HepG2 (cell line): Measurements from ENCODE around the gene RAD50.

ENCODE experiments used
- CHCHD3 ChIP-seq: sonication (generic); formaldehyde crosslinking; IDR thresholded peaks from 2 replicates; pipeline ENCODE4 v1.8.0; 2022; ENCODE audit warnings: mild to moderate bottlenecking, missing genetic modification reagents, moderate library complexity
- ELF4 ChIP-seq: sonication (generic); formaldehyde crosslinking; IDR thresholded peaks from 2 replicates; pipeline ENCODE4 v1.5.0; 2020; ENCODE audit warnings: missing genetic modification reagents, mild to moderate bottlenecking, moderate library complexity, borderline replicate concordance
- HDAC6 ChIP-seq: fragments of 200-600 bp; sonication (generic); IDR thresholded peaks from 2 replicates; pipeline ENCODE4 v1.7.0; 2017; ENCODE audit warnings: mild to moderate bottlenecking, antibody characterized with exemption, low read length, low read depth
- KDM3A ChIP-seq: IDR thresholded peaks from 2 replicates; pipeline ENCODE4 v1.6.1; 2018; ENCODE audit warnings: low read depth, missing compliant biosample characterization
- MAFK ChIP-seq, 2 experiments: IDR thresholded peaks in 1 of 2; conservative IDR thresholded peaks in 1 of 2; 2 replicates each; pipeline ENCODE4 v1.6.1; 2011; ENCODE audit warnings: improper control_type of control experiment in 2 of 2, low read length in 2 of 2
- POLR2A ChIP-seq, 2 experiments: IDR thresholded peaks; 2 replicates each; pipeline ENCODE4 v1.6.1; 2011; ENCODE audit warnings: low read depth in 2 of 2, low read length in 2 of 2, mild to moderate bottlenecking in 1 of 2, moderate library complexity in 1 of 2; ENCODE audit not compliant: insufficient read depth in 1 of 2
- RAD21 ChIP-seq: fragments of 450-650 bp; formaldehyde crosslinking; IDR thresholded peaks from 2 replicates; pipeline ENCODE4 v1.5.0; 2020; ENCODE audit warnings: mild to moderate bottlenecking
- SIN3A ChIP-seq: IDR thresholded peaks from 2 replicates; pipeline ENCODE4 v1.6.1; 2011; ENCODE audit warnings: low read depth, mild to moderate bottlenecking, control low read depth, low read length, borderline replicate concordance
- U2AF2 ChIP-seq: fragments of 200-400 bp; formaldehyde crosslinking; IDR thresholded peaks from 2 replicates; pipeline ENCODE4 v1.6.1; 2017; ENCODE audit warnings: low read depth, mild to moderate bottlenecking, low read length
- ZNF335 ChIP-seq: sonication (generic); formaldehyde crosslinking; IDR thresholded peaks from 2 replicates; pipeline ENCODE4 v1.4.0; 2020; ENCODE audit warnings: missing genetic modification reagents
- TF ChIP-seq, protein P1 (sequence below), 2 experiments: IDR thresholded peaks; 2 replicates each; pipeline ENCODE4 v1.6.1; 2011 to 2012; ENCODE audit warnings: low read length in 2 of 2, borderline replicate concordance in 1 of 2, low read depth in 1 of 2, mild to moderate bottlenecking in 1 of 2, moderate library complexity in 1 of 2

DNA sequence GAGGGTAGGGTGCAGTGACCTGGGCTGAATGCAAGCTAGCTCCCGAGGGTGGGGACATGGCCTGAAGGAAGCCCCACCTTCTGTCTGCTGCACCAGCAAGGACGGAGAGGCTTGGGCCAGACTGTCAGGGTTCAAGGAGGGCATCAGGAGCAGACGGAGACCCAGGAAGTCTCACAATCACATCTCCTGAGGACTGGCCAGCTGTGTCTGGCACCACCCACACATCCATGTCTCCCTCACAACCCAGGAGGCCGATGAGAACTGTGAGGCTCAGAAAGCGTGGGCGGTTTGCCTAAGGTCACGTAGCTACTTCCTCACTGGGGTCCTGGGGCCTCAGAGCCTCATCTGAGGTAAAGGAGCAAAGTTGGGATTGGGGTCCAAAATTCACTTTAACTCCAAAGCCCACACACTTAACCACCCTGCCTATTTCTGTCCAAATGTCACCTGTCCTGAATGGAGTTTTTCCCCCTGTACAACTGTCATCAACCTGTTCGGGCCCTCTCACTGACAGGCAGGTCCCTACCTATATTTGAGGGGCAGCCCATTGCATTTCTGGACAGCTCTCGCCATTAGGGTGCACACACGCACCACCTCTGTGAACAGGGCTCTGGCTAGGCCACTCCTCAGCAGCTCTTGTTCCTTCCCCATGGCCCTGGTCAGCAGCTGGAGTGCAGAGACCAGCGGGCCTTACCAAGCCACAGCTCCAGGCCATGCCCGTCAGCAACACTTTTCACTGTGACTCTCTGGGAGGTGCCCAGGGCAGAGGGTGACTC, 104.6 kb downstream of the RAD50 start:
- no peak for TF ChIP-seq ZNF335
- TF ChIP-seq HDAC6: no peak
- peak; percentile 11; the same call in 1 of the 2 replicates for TF ChIP-seq RAD21 (CRISPR knock-in tag)
- TF ChIP-seq CHCHD3 (CRISPR knock-in tag): no peak
- no peak for TF ChIP-seq KDM3A (CRISPR knock-in tag)
- no peak for TF ChIP-seq U2AF2
- TF ChIP-seq ELF4 (CRISPR knock-in tag): no peak
- TF ChIP-seq SIN3A: no peak
- no peak for TF ChIP-seq POLR2A (IDR thresholded peaks at IDR 0.05; ENCODE audit: insufficient read depth in 1 of 2, low read depth in 2 of 2, low read length in 2 of 2)
- TF ChIP-seq, protein P1, sequence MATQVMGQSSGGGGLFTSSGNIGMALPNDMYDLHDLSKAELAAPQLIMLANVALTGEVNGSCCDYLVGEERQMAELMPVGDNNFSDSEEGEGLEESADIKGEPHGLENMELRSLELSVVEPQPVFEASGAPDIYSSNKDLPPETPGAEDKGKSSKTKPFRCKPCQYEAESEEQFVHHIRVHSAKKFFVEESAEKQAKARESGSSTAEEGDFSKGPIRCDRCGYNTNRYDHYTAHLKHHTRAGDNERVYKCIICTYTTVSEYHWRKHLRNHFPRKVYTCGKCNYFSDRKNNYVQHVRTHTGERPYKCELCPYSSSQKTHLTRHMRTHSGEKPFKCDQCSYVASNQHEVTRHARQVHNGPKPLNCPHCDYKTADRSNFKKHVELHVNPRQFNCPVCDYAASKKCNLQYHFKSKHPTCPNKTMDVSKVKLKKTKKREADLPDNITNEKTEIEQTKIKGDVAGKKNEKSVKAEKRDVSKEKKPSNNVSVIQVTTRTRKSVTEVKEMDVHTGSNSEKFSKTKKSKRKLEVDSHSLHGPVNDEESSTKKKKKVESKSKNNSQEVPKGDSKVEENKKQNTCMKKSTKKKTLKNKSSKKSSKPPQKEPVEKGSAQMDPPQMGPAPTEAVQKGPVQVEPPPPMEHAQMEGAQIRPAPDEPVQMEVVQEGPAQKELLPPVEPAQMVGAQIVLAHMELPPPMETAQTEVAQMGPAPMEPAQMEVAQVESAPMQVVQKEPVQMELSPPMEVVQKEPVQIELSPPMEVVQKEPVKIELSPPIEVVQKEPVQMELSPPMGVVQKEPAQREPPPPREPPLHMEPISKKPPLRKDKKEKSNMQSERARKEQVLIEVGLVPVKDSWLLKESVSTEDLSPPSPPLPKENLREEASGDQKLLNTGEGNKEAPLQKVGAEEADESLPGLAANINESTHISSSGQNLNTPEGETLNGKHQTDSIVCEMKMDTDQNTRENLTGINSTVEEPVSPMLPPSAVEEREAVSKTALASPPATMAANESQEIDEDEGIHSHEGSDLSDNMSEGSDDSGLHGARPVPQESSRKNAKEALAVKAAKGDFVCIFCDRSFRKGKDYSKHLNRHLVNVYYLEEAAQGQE (IDR thresholded peaks at IDR 0.05; ENCODE audit: borderline replicate concordance in 1 of 2, low read depth in 1 of 2, low read length in 2 of 2): no peak
- no peak for TF ChIP-seq MAFK (conservative IDR thresholded peaks at IDR 0.05 in 1 of 2, IDR thresholded peaks at IDR 0.05 in 1 of 2; ENCODE audit: low read length in 2 of 2)
